Liver (tissue), 9 donors: ENCODE results near the gene CACFD1. TPM values are rescaled to one million over a fixed set of nuclear protein-coding genes. Genes with fewer than 3 reads are reported as not detected.

Source experiments
- DNase-seq: peaks from one replicate; pipeline ENCODE4 v3.0.0-alpha.2; 2017; ENCODE audit warnings: low spot score
- H3K27ac ChIP-seq, 2 donors: one replicate each; pipeline ENCODE4 v1.7.0; 2013; ENCODE audit warnings: inconsistent platforms in 2 of 2, low read length in 2 of 2, control low read depth in 1 of 2, low read depth in 1 of 2, mild to moderate bottlenecking in 1 of 2
- H3K27me3 ChIP-seq, 4 donors: one replicate each; pipeline versions ENCODE4 v1.6.1 to v1.7.0; 2013; ENCODE audit warnings: low read length in 3 of 4, inconsistent platforms in 1 of 4, mild to moderate bottlenecking in 1 of 4, moderate library complexity in 1 of 4; ENCODE audit not compliant: control insufficient read depth in 4 of 4, insufficient read depth in 4 of 4
- H3K36me3 ChIP-seq, 4 donors: one replicate each; pipeline versions ENCODE4 v1.6.1 to v1.7.0; 2013; ENCODE audit warnings: low read length in 3 of 4, mild to moderate bottlenecking in 3 of 4, low read depth in 1 of 4, moderate library complexity in 1 of 4; ENCODE audit not compliant: control insufficient read depth in 4 of 4, insufficient read depth in 3 of 4
- H3K4me1 ChIP-seq, 4 donors: one replicate each; pipeline versions ENCODE4 v1.6.1 to v1.7.0; 2013; ENCODE audit warnings: low read length in 3 of 4, mild to moderate bottlenecking in 3 of 4, moderate library complexity in 1 of 4; ENCODE audit not compliant: control insufficient read depth in 4 of 4, insufficient read depth in 4 of 4
- H3K4me3 ChIP-seq, 3 donors: one replicate each; pipeline versions ENCODE4 v1.6.1 to v1.7.0; 2013; ENCODE audit warnings: low read length in 3 of 3, control low read depth in 1 of 3, low read depth in 1 of 3, mild to moderate bottlenecking in 1 of 3
- H3K9ac ChIP-seq, 2 donors: one replicate each; pipeline ENCODE4 v1.7.0; 2013; ENCODE audit warnings: low read length in 2 of 2, mild to moderate bottlenecking in 2 of 2, moderate library complexity in 2 of 2, control low read depth in 1 of 2, low read depth in 1 of 2
- H3K9me3 ChIP-seq, 4 donors: one replicate each; pipeline versions ENCODE4 v1.6.1 to v1.7.0; 2013; ENCODE audit warnings: low read length in 3 of 4; ENCODE audit not compliant: control insufficient read depth in 4 of 4
- ATF3 ChIP-seq: IDR thresholded peaks from 2 replicates; pipeline ENCODE4 v1.6.1; 2016; ENCODE audit warnings: antibody characterized with exemption
- CTCF ChIP-seq: fragments of 150-350 bp; IDR thresholded peaks from 2 replicates; pipeline ENCODE4 v1.5.1; 2017; ENCODE audit warnings: improper control_type of control experiment, low read depth, low read length; ENCODE audit not compliant: missing input control
- EGR1 ChIP-seq, 2 donors: IDR thresholded peaks; 2 replicates each; pipeline ENCODE4 v1.6.1; 2016 to 2018; ENCODE audit warnings: antibody characterized with exemption in 2 of 2, low read depth in 2 of 2
- FOXA1 ChIP-seq: IDR thresholded peaks from 2 replicates; pipeline ENCODE4 v1.6.1; 2016; ENCODE audit warnings: antibody characterized with exemption
- FOXA2 ChIP-seq: IDR thresholded peaks from 2 replicates; pipeline ENCODE4 v1.6.1; 2016; ENCODE audit warnings: antibody characterized with exemption
- GABPA ChIP-seq, 2 donors: IDR thresholded peaks in 1 of 2; conservative IDR thresholded peaks in 1 of 2; 2 replicates each; pipeline ENCODE4 v1.6.1; 2016; ENCODE audit warnings: antibody characterized with exemption in 2 of 2, mild to moderate bottlenecking in 1 of 2, moderate library complexity in 1 of 2
- HNF4A ChIP-seq, 2 donors: conservative IDR thresholded peaks; 2 replicates each; pipeline ENCODE4 v1.6.1; 2016; ENCODE audit warnings: antibody characterized with exemption in 2 of 2, mild to moderate bottlenecking in 2 of 2
- HNF4G ChIP-seq: IDR thresholded peaks from 2 replicates; pipeline ENCODE4 v1.6.1; 2016; ENCODE audit warnings: antibody characterized with exemption
- JUND ChIP-seq, 2 donors: IDR thresholded peaks; 2 replicates each; pipeline ENCODE4 v1.6.1; 2016; ENCODE audit warnings: antibody characterized with exemption in 2 of 2
- MAX ChIP-seq: IDR thresholded peaks from 2 replicates; pipeline ENCODE4 v1.6.1; 2016; ENCODE audit warnings: antibody characterized with exemption
- NR2F2 ChIP-seq: IDR thresholded peaks from 2 replicates; pipeline ENCODE4 v1.6.1; 2016; ENCODE audit warnings: antibody characterized with exemption
- RAD21 ChIP-seq, 2 donors: IDR thresholded peaks; 2 replicates each; pipeline ENCODE4 v1.6.1; 2016; ENCODE audit warnings: antibody characterized with exemption in 2 of 2, mild to moderate bottlenecking in 2 of 2
- REST ChIP-seq: IDR thresholded peaks from 2 replicates; pipeline ENCODE4 v1.6.1; 2016; ENCODE audit warnings: antibody characterized with exemption, mild to moderate bottlenecking
- RXRA ChIP-seq, 2 donors: IDR thresholded peaks; 2 replicates each; pipeline ENCODE4 v1.6.1; 2017 to 2018; ENCODE audit warnings: antibody characterized with exemption in 2 of 2, mild to moderate bottlenecking in 1 of 2
- SP1 ChIP-seq: IDR thresholded peaks from 2 replicates; pipeline ENCODE4 v1.6.1; 2018; ENCODE audit warnings: antibody characterized with exemption, mild to moderate bottlenecking
- TAF1 ChIP-seq: conservative IDR thresholded peaks from 2 replicates; pipeline ENCODE4 v1.6.1; 2016; ENCODE audit warnings: antibody characterized with exemption, mild to moderate bottlenecking
- YY1 ChIP-seq: IDR thresholded peaks from 2 replicates; pipeline ENCODE4 v1.6.1; 2016; ENCODE audit warnings: antibody characterized with exemption, mild to moderate bottlenecking
- ZBTB33 ChIP-seq: IDR thresholded peaks from 2 replicates; pipeline ENCODE4 v1.6.1; 2016; ENCODE audit warnings: antibody characterized with exemption
- WGBS: extraction: QIAGEN DNeasy Blood & Tissue Kit; methylation state at CpG from one replicate; pipeline ENCODE4 v1.1.7; 2013; 5-methylcytosine and 5-hydroxymethylcytosine counted together
- polyA plus RNA-seq, 2 donors: library from polyadenylated mRNA; stranded (reverse) in 1 of 2; unstranded in 1 of 2; fragments of 200-250 nt in 1 of 2; fragments of >200 nt in 1 of 2; fragmentation: Nextera tagmentation in 1 of 2; extraction: Ambion mirVana in 1 of 2; gene quantifications; one replicate each; pipeline versions ENCODE4 v1.2.1 to v1.2.3, GENCODE V29; 2013 to 2015
- total RNA-seq, 2 donors: library from RNA; depleted of rRNA; stranded (reverse); fragments of >200 nt; gene quantifications; one replicate each; pipeline ENCODE4 v1.2.3, GENCODE V29; 2014
- donor health status: healthy.
- donor health status: healthy.
- donor health status: healthy.
- donor health status: healthy.
- donor health status: healthy.

Gene CACFD1
- total and polyA plus RNA-seq, 4 donors, result 10.1 to 34.5 (median 26.4) TPM

GRCh38 chr9:133506653-133507038 is 46.9 kb downstream of the CACFD1 start:
- WGBS, result 33% methylated on average over 18 of the region's 18 CpGs
- Histone ChIP-seq H3K4me1 (peaks cover 14 to 36% (median 24%) of the 10 kb centered on the region in 4 donors), H3K9ac (no peak overlapping the region), H3K27ac (peak overlapping the region; percentile 68 to 88), H3K4me3 (no peak overlapping the region), H3K36me3 (no peaks in the 10 kb centered on the region), H3K9me3 (peaks cover 0 to 6% (median 1%) of the 10 kb centered on the region in 4 donors), H3K27me3 (no peaks in the 10 kb centered on the region)
- peak; percentile 49 for DNase-seq
- TF ChIP-seq CTCF, result peak; percentile 3
- TF ChIP-seq REST, result peak; percentile 79
- peak; percentile 90 to 95 for TF ChIP-seq RXRA (IDR thresholded peaks at IDR 0.05)
- TF ChIP-seq HNF4A (conservative IDR thresholded peaks at IDR 0.05), result peak; percentile 75 to 84
- peak; percentile 80 to 94 for TF ChIP-seq EGR1 (IDR thresholded peaks at IDR 0.05; ENCODE audit: low read depth in 2 of 2)
- TF ChIP-seq MAX, result peak; percentile 82
- peak; percentile 96 for TF ChIP-seq NR2F2
- TF ChIP-seq JUND (IDR thresholded peaks at IDR 0.05), result peak; percentile 99
- TF ChIP-seq SP1, result peak; percentile 94
- peak; percentile 98 for TF ChIP-seq ATF3
- TF ChIP-seq HNF4G, result no peak
- peak; percentile 54 to 63 for TF ChIP-seq RAD21 (IDR thresholded peaks at IDR 0.05)
- no peak for TF ChIP-seq FOXA2
- TF ChIP-seq FOXA1, result peak; percentile 85
- TF ChIP-seq YY1, result peak; percentile 82
- no peak for TF ChIP-seq ZBTB33
- TF ChIP-seq GABPA (IDR thresholded peaks at IDR 0.05 in 1 of 2, conservative IDR thresholded peaks at IDR 0.05 in 1 of 2), result peak in 1 of 2 donors; percentile 59
- no peak for TF ChIP-seq TAF1
